Tibial nerve (tissue), 4 donors: Measurements from ENCODE around the gene ADAM33.

Experiments
- EP300 ChIP-seq, 2 donors: sonication (generic); formaldehyde crosslinking; IDR thresholded peaks; one replicate each; pipeline ENCODE4 v1.6.1; 2017; ENCODE audit warnings: antibody characterized with exemption in 2 of 2, mild to moderate bottlenecking in 1 of 2
- POLR2A ChIP-seq, 2 donors: fragments of 450-650 bp; IDR thresholded peaks; one replicate each; pipeline ENCODE4 v1.6.1; 2017; ENCODE audit warnings: antibody characterized with exemption in 2 of 2, mild to moderate bottlenecking in 2 of 2, moderate library complexity in 2 of 2
- TF ChIP-seq, protein P1 (sequence below), 5 experiments: fragments of 200-600 bp in 3 of 5; fragments of 450-650 bp in 2 of 5; sonication (generic) in 3 of 5; IDR thresholded peaks; one replicate each; pipeline ENCODE4 v1.5.1; 2016 to 2019; ENCODE audit warnings: antibody characterized with exemption in 5 of 5, mild to moderate bottlenecking in 3 of 5, moderate library complexity in 2 of 5

DNA sequence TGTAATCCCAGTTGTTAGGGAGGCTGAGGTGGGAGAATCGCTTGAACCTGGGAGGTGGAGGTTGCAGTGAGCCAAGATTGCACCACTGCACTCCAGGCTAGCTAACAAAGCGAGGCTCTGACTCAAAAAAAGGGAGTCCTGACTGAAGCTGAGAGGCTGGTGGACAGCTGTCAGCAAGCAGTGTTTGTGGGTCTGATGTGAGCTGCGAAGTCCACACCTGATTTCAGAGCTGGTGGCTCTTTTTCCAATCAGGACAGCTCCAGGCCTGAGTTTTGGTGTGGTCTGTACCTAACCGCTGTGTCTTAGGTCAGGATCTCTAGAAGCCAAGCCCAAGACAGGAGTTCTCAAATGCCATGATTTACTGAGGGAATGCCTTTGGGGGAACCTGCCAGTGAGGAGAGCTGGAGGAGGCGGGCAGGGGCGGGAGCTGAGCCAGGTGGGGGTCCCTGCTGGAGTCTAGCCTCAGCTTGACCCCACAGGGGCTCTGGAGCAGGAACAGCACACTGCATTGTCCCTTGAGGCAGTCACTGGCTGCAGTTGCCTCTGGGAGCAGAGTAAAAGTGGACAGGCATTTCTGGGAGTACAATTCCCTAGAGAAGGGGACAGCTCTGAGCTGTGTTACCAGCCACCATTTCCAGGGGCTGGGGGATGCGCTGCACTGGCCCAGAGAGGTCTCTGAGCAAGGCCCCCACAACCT is 23.6 kb downstream of the ADAM33 start:
- TF ChIP-seq, protein P1, sequence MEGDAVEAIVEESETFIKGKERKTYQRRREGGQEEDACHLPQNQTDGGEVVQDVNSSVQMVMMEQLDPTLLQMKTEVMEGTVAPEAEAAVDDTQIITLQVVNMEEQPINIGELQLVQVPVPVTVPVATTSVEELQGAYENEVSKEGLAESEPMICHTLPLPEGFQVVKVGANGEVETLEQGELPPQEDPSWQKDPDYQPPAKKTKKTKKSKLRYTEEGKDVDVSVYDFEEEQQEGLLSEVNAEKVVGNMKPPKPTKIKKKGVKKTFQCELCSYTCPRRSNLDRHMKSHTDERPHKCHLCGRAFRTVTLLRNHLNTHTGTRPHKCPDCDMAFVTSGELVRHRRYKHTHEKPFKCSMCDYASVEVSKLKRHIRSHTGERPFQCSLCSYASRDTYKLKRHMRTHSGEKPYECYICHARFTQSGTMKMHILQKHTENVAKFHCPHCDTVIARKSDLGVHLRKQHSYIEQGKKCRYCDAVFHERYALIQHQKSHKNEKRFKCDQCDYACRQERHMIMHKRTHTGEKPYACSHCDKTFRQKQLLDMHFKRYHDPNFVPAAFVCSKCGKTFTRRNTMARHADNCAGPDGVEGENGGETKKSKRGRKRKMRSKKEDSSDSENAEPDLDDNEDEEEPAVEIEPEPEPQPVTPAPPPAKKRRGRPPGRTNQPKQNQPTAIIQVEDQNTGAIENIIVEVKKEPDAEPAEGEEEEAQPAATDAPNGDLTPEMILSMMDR (IDR thresholded peaks at IDR 0.05) = no peak
- TF ChIP-seq POLR2A (IDR thresholded peaks at IDR 0.05) (no peak), EP300 (IDR thresholded peaks at IDR 0.05) (no peak)
